Measurements from ENCODE around the gene RPS28. TPM values are rescaled to one million over a fixed set of nuclear protein-coding genes. Genes with fewer than 3 reads are reported as not detected.

RPS28 gene
- polyA plus RNA-seq, 2 of the 4 experiments (the other 2 are of a cell fraction): 374 to 404 TPM

- WGBS (ENCODE audit: missing lambda C conversion rate): 18% methylated on average over 20 of the region's 24 CpGs
- ChIA-PET POLR2A (interaction anchor here (0.7 kb wide), 1 partner anchor 219 kb away, joined by 5 read pairs; no protein-coding TSS in a partner anchor), CTCF (no interaction called here)
- FAIRE-seq (no peak), DNase-seq (ENCODE audit: low read depth in 1 of 2, low spot score in 1 of 2) (no peak), ATAC-seq (peak; percentile 31 to 48; a peak in 5 of 6 replicates)
- Histone ChIP-seq H3K4me2 (peak overlapping the region; percentile 95), H3K4me1 (peaks cover 20% of the 10 kb centered on the region), H3K9me3 (no peaks in the 10 kb centered on the region), H3K4me3 (peak overlapping the region; percentile 53), H3K27ac (peak overlapping the region; percentile 79 to 92)
- TF ChIP-seq MAX (IDR thresholded peaks at IDR 0.05) (no peak), NFE2L2 (conservative IDR thresholded peaks at IDR 0.05; ENCODE audit: low read length) (no peak), USF2 (IDR thresholded peaks at IDR 0.05) (no peak), FOSL2 (IDR thresholded peaks at IDR 0.05) (no peak), FOSL2 (CRISPR knock-in tag; IDR thresholded peaks at IDR 0.05) (no peak), ATOH8 (CRISPR knock-in tag; IDR thresholded peaks at IDR 0.05; ENCODE audit: low read depth) (no peak), HOXA7 (CRISPR knock-in tag; IDR thresholded peaks at IDR 0.05) (no peak), ESRRA (IDR thresholded peaks at IDR 0.05; ENCODE audit: borderline replicate concordance, low read length) (no peak), HES2 (IDR thresholded peaks at IDR 0.05) (no peak), HOXB5 (CRISPR knock-in tag; IDR thresholded peaks at IDR 0.05) (no peak), SMC3 (IDR thresholded peaks at IDR 0.05) (no peak)
- TF ChIP-seq, protein P1, sequence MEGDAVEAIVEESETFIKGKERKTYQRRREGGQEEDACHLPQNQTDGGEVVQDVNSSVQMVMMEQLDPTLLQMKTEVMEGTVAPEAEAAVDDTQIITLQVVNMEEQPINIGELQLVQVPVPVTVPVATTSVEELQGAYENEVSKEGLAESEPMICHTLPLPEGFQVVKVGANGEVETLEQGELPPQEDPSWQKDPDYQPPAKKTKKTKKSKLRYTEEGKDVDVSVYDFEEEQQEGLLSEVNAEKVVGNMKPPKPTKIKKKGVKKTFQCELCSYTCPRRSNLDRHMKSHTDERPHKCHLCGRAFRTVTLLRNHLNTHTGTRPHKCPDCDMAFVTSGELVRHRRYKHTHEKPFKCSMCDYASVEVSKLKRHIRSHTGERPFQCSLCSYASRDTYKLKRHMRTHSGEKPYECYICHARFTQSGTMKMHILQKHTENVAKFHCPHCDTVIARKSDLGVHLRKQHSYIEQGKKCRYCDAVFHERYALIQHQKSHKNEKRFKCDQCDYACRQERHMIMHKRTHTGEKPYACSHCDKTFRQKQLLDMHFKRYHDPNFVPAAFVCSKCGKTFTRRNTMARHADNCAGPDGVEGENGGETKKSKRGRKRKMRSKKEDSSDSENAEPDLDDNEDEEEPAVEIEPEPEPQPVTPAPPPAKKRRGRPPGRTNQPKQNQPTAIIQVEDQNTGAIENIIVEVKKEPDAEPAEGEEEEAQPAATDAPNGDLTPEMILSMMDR (IDR thresholded peaks at IDR 0.05): no peak
Observed at GRCh38 chr19:8307400-8307964, 13.8 kb upstream of the RPS28 start.

- ChIA-PET POLR2A (no interaction called here), CTCF (no interaction called here)
- Histone ChIP-seq H3K27ac (peak within 1 kb of the TSS; percentile 79 to 92), H3K9me3 (no peaks in the 10 kb centered on the region), H3K4me1 (peaks cover 20% of the 10 kb centered on the region), H3K4me2 (peak within 1 kb of the TSS; percentile 95), H3K4me3 (peak within 1 kb of the TSS; percentile 53)
- no peak for FAIRE-seq
- peak; percentile 91 to 92 for ATAC-seq
- peak; percentile 88 to 90 for DNase-seq (ENCODE audit: low read depth in 1 of 2, low spot score in 1 of 2)
- WGBS (ENCODE audit: missing lambda C conversion rate): under 1% methylated on average over 26 of the region's 63 CpGs
- TF ChIP-seq GATA3 (IDR thresholded peaks at IDR 0.05; ENCODE audit: borderline replicate concordance) (peak; percentile 44; the same call in 1 of the 2 replicates), SREBF2 (IDR thresholded peaks at IDR 0.05) (no peak), CBX8 (IDR thresholded peaks at IDR 0.05) (no peak), HEYL (CRISPR knock-in tag; IDR thresholded peaks at IDR 0.05) (no peak), CHD2 (IDR thresholded peaks at IDR 0.05; ENCODE audit: low read length, partially characterized antibody) (peak; percentile 82), ZNF302 (CRISPR knock-in tag; IDR thresholded peaks at IDR 0.05) (no peak), FOSB (CRISPR knock-in tag; IDR thresholded peaks at IDR 0.05) (no peak), RCOR1 (IDR thresholded peaks at IDR 0.05; ENCODE audit: low read depth, low read length) (no peak), MAZ (IDR thresholded peaks at IDR 0.05; ENCODE audit: borderline replicate concordance, low read depth, low read length) (no peak), POLR2AphosphoS2 (conservative IDR thresholded peaks at IDR 0.05; ENCODE audit: low read length) (peak; percentile 78; the same call in 1 of the 2 replicates), NFE2L2 (conservative IDR thresholded peaks at IDR 0.05; ENCODE audit: low read length) (no peak), ZSCAN20 (CRISPR knock-in tag; IDR thresholded peaks at IDR 0.05) (no peak), E2F6 (IDR thresholded peaks at IDR 0.05; ENCODE audit: borderline replicate concordance, low read depth) (peak; percentile 94), POLR2A (IDR thresholded peaks at IDR 0.05; ENCODE audit: low read length) (peak; percentile 84), PHF8 (IDR thresholded peaks at IDR 0.05; ENCODE audit: borderline replicate concordance, low read depth) (peak; percentile 53; the same call in 1 of the 2 replicates), BHLHE40 (IDR thresholded peaks at IDR 0.05; ENCODE audit: low read depth, low read length) (no peak), MYC (IDR thresholded peaks at IDR 0.05; ENCODE audit: borderline replicate concordance, low read length) (peak; percentile 47), SMC3 (IDR thresholded peaks at IDR 0.05) (no peak), ZFP36 (IDR thresholded peaks at IDR 0.05; ENCODE audit: borderline replicate concordance, partially characterized antibody) (no peak), JUN (IDR thresholded peaks at IDR 0.05) (peak in 1 of 2 experiments; percentile 91; a peak in 3 of 5 replicates), EP300 (IDR thresholded peaks at IDR 0.05) (no peak), HOXA7 (CRISPR knock-in tag; IDR thresholded peaks at IDR 0.05) (0 out of 2 replicates have a peak, but pooled peaks have one; percentile 35), JUNB (IDR thresholded peaks at IDR 0.05) (no peak), FOXS1 (CRISPR knock-in tag; IDR thresholded peaks at IDR 0.05) (no peak)
Observed at GRCh38 chr19:8307965-8308866, 13.1 kb upstream of the RPS28 start, which contains the start of gene CD320. Gene CD320, minus strand, starts transcription at chr19:8308358. Its CDS starts 68 bp downstream, at chr19:8308290.

Measured in A549 (cell line).